Ascending aorta (tissue), 2 donors: ENCODE results near the gene TRIO. TPM values are rescaled to one million over a fixed set of nuclear protein-coding genes. Genes with fewer than 3 reads are reported as not detected.
A peak's percentile ranks its signal among the peaks of the same experiment; 100 is the strongest.

Experiments
- DNase-seq, 2 donors: peaks; one replicate each; pipeline ENCODE4 v3.0.0-alpha.2; 2019; ENCODE audit warnings: low spot score in 2 of 2
- H3K27ac ChIP-seq, 2 donors: fragments of 200-600 bp; sonication (generic); one replicate each; pipeline ENCODE4 v1.5.1; 2016 to 2017; ENCODE audit warnings: mild to moderate bottlenecking in 1 of 2
- H3K27me3 ChIP-seq: fragments of 200-600 bp; sonication (generic); one replicate; pipeline ENCODE4 v1.5.1; 2017
- H3K36me3 ChIP-seq, 2 donors: fragments of 200-600 bp; sonication (generic); one replicate each; pipeline ENCODE4 v1.5.1; 2016
- H3K4me1 ChIP-seq, 2 donors: fragments of 200-600 bp; sonication (generic); one replicate each; pipeline ENCODE4 v1.5.1; 2016 to 2017; ENCODE audit warnings: mild to moderate bottlenecking in 1 of 2
- H3K4me3 ChIP-seq, 2 donors: fragments of 200-600 bp; sonication (generic); one replicate each; pipeline ENCODE4 v1.5.1; 2016 to 2017; ENCODE audit warnings: mild to moderate bottlenecking in 1 of 2
- H3K9me3 ChIP-seq, 2 donors: fragments of 200-600 bp; sonication (generic); one replicate each; pipeline ENCODE4 v1.5.1; 2016
- CTCF ChIP-seq, 3 experiments: fragments of 200-600 bp in 2 of 3; fragments of 450-650 bp in 1 of 3; sonication (generic) in 2 of 3; IDR thresholded peaks; one replicate each; pipeline ENCODE4 v1.5.1; 2016 to 2019; ENCODE audit warnings: antibody characterized with exemption in 3 of 3, mild to moderate bottlenecking in 1 of 3, moderate library complexity in 1 of 3
- intact Hi-C: fragments of 100-400 bp; cut with DNase I; formaldehyde crosslinking; loops from one replicate; pipeline ENCODE4 v1.15.1; 2023
- total RNA-seq: library from RNA; depleted of rRNA; stranded (reverse); fragments of >200 nt; gene quantifications from one replicate; pipeline ENCODE4 v1.1.0, GENCODE V29; 2016

Gene TRIO
- total RNA-seq, 1 donor from 2014 or later: 262 TPM

DNA sequence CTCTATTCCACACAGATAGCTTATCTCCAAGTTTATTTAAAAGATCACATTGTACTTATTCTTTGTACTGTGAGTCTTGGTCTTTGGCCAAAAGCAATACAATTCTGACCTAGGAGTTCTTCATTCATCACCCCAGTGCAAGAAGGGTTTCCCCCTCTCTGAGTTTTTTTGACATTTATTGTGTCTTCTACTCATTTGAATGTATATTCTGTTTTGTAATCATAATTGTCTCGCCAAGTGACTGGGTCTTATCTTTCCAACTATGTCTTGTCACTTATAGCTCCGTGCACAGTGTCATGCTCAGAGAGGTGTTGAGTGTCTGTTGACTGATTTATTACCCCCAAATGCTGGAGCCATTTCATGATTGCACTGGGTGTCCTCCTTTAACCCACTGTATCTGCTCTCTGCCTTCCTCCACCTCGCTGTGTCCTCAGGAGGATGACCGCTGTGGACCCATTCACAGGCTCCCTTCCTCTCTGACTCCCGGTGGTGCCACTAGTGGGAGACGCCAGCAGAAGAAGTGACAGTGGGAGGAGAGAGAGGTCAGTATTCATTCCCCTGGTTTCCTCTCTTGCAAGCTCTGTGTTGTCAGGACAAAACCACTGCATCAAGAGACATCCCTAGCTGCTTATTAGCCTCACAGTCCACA, 11.2 kb upstream of the TRIO start:
- H3K36me3 ChIP-seq: no peaks in the 10 kb centered on the region
- H3K27ac ChIP-seq: no peak overlapping the region
- no peaks in the 10 kb centered on the region for H3K9me3 ChIP-seq
- no peak overlapping the region for H3K4me3 ChIP-seq
- intact Hi-C loops: no loop called here
- DNase-seq: peak in 1 of 2 donors; percentile 15
- no peaks in the 10 kb centered on the region for H3K4me1 ChIP-seq
- no peaks in the 10 kb centered on the region for H3K27me3 ChIP-seq
- no peak for TF ChIP-seq CTCF (IDR thresholded peaks at IDR 0.05)

GRCh38 chr5:14133394-14133793, 9.7 kb upstream of the TRIO start:
- no peak for DNase-seq
- H3K27ac ChIP-seq: no peak overlapping the region
- no peak for TF ChIP-seq CTCF (IDR thresholded peaks at IDR 0.05)
- intact Hi-C loops: no loop called here
- H3K4me1 ChIP-seq: no peaks in the 10 kb centered on the region
- H3K27me3 ChIP-seq: no peaks in the 10 kb centered on the region
- H3K9me3 ChIP-seq: no peaks in the 10 kb centered on the region
- no peak overlapping the region for H3K4me3 ChIP-seq
- H3K36me3 ChIP-seq: no peaks in the 10 kb centered on the region

GRCh38 chr5:14134083-14134482, 9.1 kb upstream of the TRIO start:
- TF ChIP-seq CTCF (IDR thresholded peaks at IDR 0.05): no peak
- Histone ChIP-seq H3K36me3 (no peaks in the 10 kb centered on the region), H3K4me3 (no peak overlapping the region), H3K27ac (no peak overlapping the region), H3K27me3 (no peaks in the 10 kb centered on the region), H3K4me1 (no peaks in the 10 kb centered on the region), H3K9me3 (no peaks in the 10 kb centered on the region)
- DNase-seq: no peak
- intact Hi-C loops: no loop called here

DNA sequence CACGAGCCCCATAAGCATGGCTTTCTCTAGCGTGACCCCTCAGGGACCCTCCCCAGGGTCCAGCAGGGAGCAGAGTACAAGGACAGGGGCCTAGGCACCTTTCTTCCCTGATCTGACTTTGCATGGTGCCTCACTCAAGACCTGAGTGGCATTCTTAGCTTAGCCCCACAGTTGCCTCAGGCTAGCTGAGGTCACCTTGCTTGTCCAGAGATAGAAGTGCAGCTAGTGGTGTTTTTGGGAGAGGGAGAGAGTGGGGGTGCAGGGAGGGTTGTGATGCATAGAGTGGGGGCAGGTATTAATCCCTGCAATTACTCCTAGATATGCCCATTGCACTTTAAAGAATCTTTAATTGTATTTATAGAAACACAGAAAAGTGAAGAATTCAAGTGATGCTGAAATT, 8.4 kb upstream of the TRIO start:
- no peaks in the 10 kb centered on the region for H3K27me3 ChIP-seq
- H3K4me3 ChIP-seq: no peak overlapping the region
- no peaks in the 10 kb centered on the region for H3K36me3 ChIP-seq
- H3K27ac ChIP-seq: no peak overlapping the region
- intact Hi-C loops: no loop called here
- H3K9me3 ChIP-seq: no peaks in the 10 kb centered on the region
- no peak for TF ChIP-seq CTCF (IDR thresholded peaks at IDR 0.05)
- DNase-seq: peak in 1 of 2 donors; percentile 33
- H3K4me1 ChIP-seq: no peaks in the 10 kb centered on the region

DNA sequence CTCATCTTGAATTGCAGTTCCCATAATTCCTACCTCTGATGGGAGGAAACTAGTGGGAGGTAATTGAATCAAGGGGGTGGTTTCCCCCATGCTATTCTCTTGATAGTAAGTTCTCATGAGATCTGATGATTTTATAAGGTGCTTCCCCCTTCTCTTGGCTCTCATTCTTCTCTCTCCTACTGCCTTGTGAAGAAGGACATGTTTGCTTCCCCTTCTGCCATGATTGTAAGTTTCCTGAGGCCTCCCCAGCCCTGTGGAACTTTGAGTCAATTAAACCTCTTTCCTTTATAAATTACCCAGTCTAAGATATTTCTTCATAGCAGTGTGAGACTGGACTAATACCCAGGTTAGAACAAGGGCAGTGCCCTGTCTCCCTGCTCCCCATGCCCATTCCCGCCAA, 7.5 kb upstream of the TRIO start:
- intact Hi-C loops: no loop called here
- no peak overlapping the region for H3K27ac ChIP-seq
- no peak overlapping the region for H3K4me3 ChIP-seq
- no peaks in the 10 kb centered on the region for H3K9me3 ChIP-seq
- H3K36me3 ChIP-seq: no peaks in the 10 kb centered on the region
- TF ChIP-seq CTCF (IDR thresholded peaks at IDR 0.05): no peak
- H3K27me3 ChIP-seq: no peaks in the 10 kb centered on the region
- peaks cover 0 to 2% of the 10 kb centered on the region in 2 donors for H3K4me1 ChIP-seq
- no peak for DNase-seq

- no peak for TF ChIP-seq CTCF (IDR thresholded peaks at IDR 0.05)
- H3K27me3 ChIP-seq: no peaks in the 10 kb centered on the region
- H3K4me1 ChIP-seq: peaks cover 0 to 2% of the 10 kb centered on the region in 2 donors
- H3K4me3 ChIP-seq: no peak overlapping the region
- H3K9me3 ChIP-seq: no peaks in the 10 kb centered on the region
- intact Hi-C loops: no loop called here
- H3K36me3 ChIP-seq: no peaks in the 10 kb centered on the region
- no peak overlapping the region for H3K27ac ChIP-seq
- DNase-seq: no peak
These were observed 6.9 kb upstream of the TRIO start for GRCh38 chr5:14136228-14136627.
